ENCODE measurements around the gene IFI6.
A peak's percentile ranks its signal among the peaks of the same experiment; 100 is the strongest.

- TF ChIP-seq CTCF (IDR thresholded peaks at IDR 0.05; ENCODE audit: low read depth, low read length, poor library complexity, severe bottlenecking) (peak; percentile 45), EZH2phosphoT487 (IDR thresholded peaks at IDR 0.05; ENCODE audit: borderline replicate concordance, low read length) (no peak)
Measured at GRCh38 chr1:27616441-27616840, 55.6 kb downstream of the IFI6 start.

Measured in DOHH2 (cell line).